ENCODE measurements around the gene MDFI. TPM values are rescaled to one million over a fixed set of nuclear protein-coding genes. Genes with fewer than 3 reads are reported as not detected.

Gene MDFI
- total and polyA plus RNA-seq, 4 donors = 0.13 to 22.3 (median 7.4) TPM

- H3K4me3 ChIP-seq (ENCODE audit: low read length in 2 of 2) = no peak overlapping the region
- ATAC-seq (ENCODE audit: low FRiP score) = no peak
- H3K4me1 ChIP-seq (ENCODE audit: control insufficient read depth in 1 of 2, insufficient read depth in 2 of 2, low read length in 2 of 2) = no peaks in the 10 kb centered on the region
- no peaks in the 10 kb centered on the region for H3K27me3 ChIP-seq (ENCODE audit: control insufficient read depth in 1 of 2, insufficient read depth in 2 of 2, low read length in 1 of 2)
- peak; percentile 36 to 51 for DNase-seq
- no peaks in the 10 kb centered on the region for H3K36me3 ChIP-seq (ENCODE audit: control insufficient read depth in 1 of 2, insufficient read depth in 2 of 2, low read length in 1 of 2)
- 90 to 92% methylated on average over 7 of the region's 7 CpGs for WGBS, 2 donors
- H3K9me3 ChIP-seq (ENCODE audit: control insufficient read depth, low read length) = no peaks in the 10 kb centered on the region
- intact Hi-C loops (cut with DNase I) = no loop called here
- no peak overlapping the region for H3K27ac ChIP-seq (ENCODE audit: low read depth in 1 of 2, low read length in 2 of 2)
Observed at GRCh38 chr6:41674231-41675000, 36.1 kb downstream of the MDFI start.

- no peaks in the 10 kb centered on the region for H3K36me3 ChIP-seq (ENCODE audit: control insufficient read depth in 1 of 2, insufficient read depth in 2 of 2, low read length in 1 of 2)
- ATAC-seq (ENCODE audit: low FRiP score) = no peak
- H3K27ac ChIP-seq (ENCODE audit: low read depth in 1 of 2, low read length in 2 of 2) = no peak overlapping the region
- H3K4me1 ChIP-seq (ENCODE audit: control insufficient read depth in 1 of 2, insufficient read depth in 2 of 2, low read length in 2 of 2) = no peaks in the 10 kb centered on the region
- intact Hi-C loops (cut with DNase I) = no loop called here
- H3K4me3 ChIP-seq (ENCODE audit: low read length in 2 of 2) = no peak overlapping the region
- no peaks in the 10 kb centered on the region for H3K9me3 ChIP-seq (ENCODE audit: control insufficient read depth, low read length)
- H3K27me3 ChIP-seq (ENCODE audit: control insufficient read depth in 1 of 2, insufficient read depth in 2 of 2, low read length in 1 of 2) = no peaks in the 10 kb centered on the region
- 87 to 89% methylated on average over 6 of the region's 6 CpGs for WGBS, 2 donors
- DNase-seq = peak; percentile 24 to 25
Observed at GRCh38 chr6:41675176-41675775, 37.0 kb downstream of the MDFI start.

- no peak for DNase-seq
- no peak for ATAC-seq (ENCODE audit: low FRiP score)
- H3K36me3 ChIP-seq (ENCODE audit: control insufficient read depth in 1 of 2, insufficient read depth in 2 of 2, low read length in 1 of 2) = no peaks in the 10 kb centered on the region
- intact Hi-C loops (cut with DNase I) = no loop called here
- no peaks in the 10 kb centered on the region for H3K4me1 ChIP-seq (ENCODE audit: control insufficient read depth in 1 of 2, insufficient read depth in 2 of 2, low read length in 2 of 2)
- H3K9me3 ChIP-seq (ENCODE audit: control insufficient read depth, low read length) = no peaks in the 10 kb centered on the region
- no peaks in the 10 kb centered on the region for H3K27me3 ChIP-seq (ENCODE audit: control insufficient read depth in 1 of 2, insufficient read depth in 2 of 2, low read length in 1 of 2)
- H3K27ac ChIP-seq (ENCODE audit: low read depth in 1 of 2, low read length in 2 of 2) = no peak overlapping the region
- no peak overlapping the region for H3K4me3 ChIP-seq (ENCODE audit: low read length in 2 of 2)
- WGBS, 2 donors = 90 to 92% methylated on average over 6 of the region's 6 CpGs
Observed at GRCh38 chr6:41675992-41676391, 37.7 kb downstream of the MDFI start.

GRCh38 chr6:41676431-41676830, 38.2 kb downstream of the MDFI start:
- Histone ChIP-seq H3K36me3 (ENCODE audit: control insufficient read depth in 1 of 2, insufficient read depth in 2 of 2, low read length in 1 of 2) (no peaks in the 10 kb centered on the region), H3K9me3 (ENCODE audit: control insufficient read depth, low read length) (no peaks in the 10 kb centered on the region), H3K4me1 (ENCODE audit: control insufficient read depth in 1 of 2, insufficient read depth in 2 of 2, low read length in 2 of 2) (no peaks in the 10 kb centered on the region), H3K27me3 (ENCODE audit: control insufficient read depth in 1 of 2, insufficient read depth in 2 of 2, low read length in 1 of 2) (no peaks in the 10 kb centered on the region), H3K27ac (ENCODE audit: low read depth in 1 of 2, low read length in 2 of 2) (no peak overlapping the region), H3K4me3 (ENCODE audit: low read length in 2 of 2) (no peak overlapping the region)
- WGBS, 2 donors = 87 to 88% methylated on average over 5 of the region's 5 CpGs
- DNase-seq = peak in 1 of 2 donors; percentile 26
- intact Hi-C loops (cut with DNase I) = no loop called here
- ATAC-seq (ENCODE audit: low FRiP score) = no peak

- Histone ChIP-seq H3K27ac (ENCODE audit: low read depth in 1 of 2, low read length in 2 of 2) (no peak overlapping the region), H3K27me3 (ENCODE audit: control insufficient read depth in 1 of 2, insufficient read depth in 2 of 2, low read length in 1 of 2) (no peaks in the 10 kb centered on the region), H3K4me3 (ENCODE audit: low read length in 2 of 2) (no peak overlapping the region), H3K4me1 (ENCODE audit: control insufficient read depth in 1 of 2, insufficient read depth in 2 of 2, low read length in 2 of 2) (no peaks in the 10 kb centered on the region), H3K9me3 (ENCODE audit: control insufficient read depth, low read length) (no peaks in the 10 kb centered on the region), H3K36me3 (ENCODE audit: control insufficient read depth in 1 of 2, insufficient read depth in 2 of 2, low read length in 1 of 2) (no peaks in the 10 kb centered on the region)
- 78 to 80% methylated on average over 24 to 25 of the region's 25 CpGs for WGBS, 2 donors
- intact Hi-C loops (cut with DNase I) = no loop called here
- DNase-seq (peak in 1 of 2 donors; percentile 67), ATAC-seq (ENCODE audit: low FRiP score) (no peak)
Observed at GRCh38 chr6:41677124-41677921, 39.1 kb downstream of the MDFI start.

- Histone ChIP-seq H3K4me3 (ENCODE audit: low read length in 2 of 2) (no peak overlapping the region), H3K4me1 (ENCODE audit: control insufficient read depth in 1 of 2, insufficient read depth in 2 of 2, low read length in 2 of 2) (no peaks in the 10 kb centered on the region), H3K27ac (ENCODE audit: low read depth in 1 of 2, low read length in 2 of 2) (no peak overlapping the region), H3K36me3 (ENCODE audit: control insufficient read depth in 1 of 2, insufficient read depth in 2 of 2, low read length in 1 of 2) (no peaks in the 10 kb centered on the region), H3K27me3 (ENCODE audit: control insufficient read depth in 1 of 2, insufficient read depth in 2 of 2, low read length in 1 of 2) (no peaks in the 10 kb centered on the region), H3K9me3 (ENCODE audit: control insufficient read depth, low read length) (no peaks in the 10 kb centered on the region)
- peak; percentile 31 to 36 for DNase-seq
- 86 to 91% methylated on average over 8 of the region's 8 CpGs for WGBS, 2 donors
- ATAC-seq (ENCODE audit: low FRiP score) = no peak
- intact Hi-C loops (cut with DNase I) = no loop called here
Observed at GRCh38 chr6:41678511-41679084, 40.3 kb downstream of the MDFI start.

GRCh38 chr6:41679696-41680095, 41.4 kb downstream of the MDFI start:
- Histone ChIP-seq H3K4me3 (ENCODE audit: low read length in 2 of 2) (no peak overlapping the region), H3K36me3 (ENCODE audit: control insufficient read depth in 1 of 2, insufficient read depth in 2 of 2, low read length in 1 of 2) (no peaks in the 10 kb centered on the region), H3K27me3 (ENCODE audit: control insufficient read depth in 1 of 2, insufficient read depth in 2 of 2, low read length in 1 of 2) (no peaks in the 10 kb centered on the region), H3K4me1 (ENCODE audit: control insufficient read depth in 1 of 2, insufficient read depth in 2 of 2, low read length in 2 of 2) (no peaks in the 10 kb centered on the region), H3K27ac (ENCODE audit: low read depth in 1 of 2, low read length in 2 of 2) (no peak overlapping the region), H3K9me3 (ENCODE audit: control insufficient read depth, low read length) (no peaks in the 10 kb centered on the region)
- DNase-seq (peak in 1 of 2 donors; percentile 44), ATAC-seq (ENCODE audit: low FRiP score) (no peak)
- intact Hi-C loops (cut with DNase I) = loop anchor here (5.0 to 10.0 kb wide), 3 partner anchors 217 to 255 kb away; no protein-coding TSS in a partner anchor
- 93 to 94% methylated on average over 9 of the region's 9 CpGs for WGBS, 2 donors

GRCh38 chr6:41680182-41680965, 42.1 kb downstream of the MDFI start:
- Histone ChIP-seq H3K27me3 (ENCODE audit: control insufficient read depth in 1 of 2, insufficient read depth in 2 of 2, low read length in 1 of 2) (no peaks in the 10 kb centered on the region), H3K27ac (ENCODE audit: low read depth in 1 of 2, low read length in 2 of 2) (no peak overlapping the region), H3K4me3 (ENCODE audit: low read length in 2 of 2) (no peak overlapping the region), H3K36me3 (ENCODE audit: control insufficient read depth in 1 of 2, insufficient read depth in 2 of 2, low read length in 1 of 2) (no peaks in the 10 kb centered on the region), H3K9me3 (ENCODE audit: control insufficient read depth, low read length) (no peaks in the 10 kb centered on the region), H3K4me1 (ENCODE audit: control insufficient read depth in 1 of 2, insufficient read depth in 2 of 2, low read length in 2 of 2) (no peaks in the 10 kb centered on the region)
- intact Hi-C loops (cut with DNase I) = loop anchor here (5.0 to 10.0 kb wide), 3 partner anchors 218 to 256 kb away; no protein-coding TSS in a partner anchor
- peak in 1 of 2 donors; percentile 67 for DNase-seq
- 79 to 80% methylated on average over 11 of the region's 11 CpGs for WGBS, 2 donors
- no peak for ATAC-seq (ENCODE audit: low FRiP score)
